H9 (cell line): ENCODE data around the gene FAM25G. TPM values are rescaled to one million over a fixed set of nuclear protein-coding genes. Genes with fewer than 3 reads are reported as not detected.

Experiments used
- DNase-seq: peaks from one replicate; pipeline ENCODE4 v3.0.0-alpha.2; 2017
- H2AFZ ChIP-seq: one replicate; pipeline ENCODE4 v1.6.1; 2013; ENCODE audit warnings: mild to moderate bottlenecking, low read length, control low read depth, moderate library complexity
- H2AK5ac ChIP-seq: 2 replicates; pipeline ENCODE4 v1.6.1; 2013; ENCODE audit warnings: low read length, control low read depth, mixed read lengths; ENCODE audit not compliant: insufficient read length
- H2BK120ac ChIP-seq: one replicate; pipeline ENCODE4 v1.6.1; 2013; ENCODE audit warnings: low read depth, mild to moderate bottlenecking, low read length, control low read depth, inconsistent platforms; ENCODE audit not compliant: poor library complexity, severe bottlenecking
- H2BK12ac ChIP-seq: 2 replicates; pipeline ENCODE4 v1.6.1; 2013; ENCODE audit warnings: low read length, control low read depth, mixed read lengths, low read depth; ENCODE audit not compliant: insufficient read length
- H2BK15ac ChIP-seq: 2 replicates; pipeline ENCODE4 v1.6.1; 2013; ENCODE audit warnings: low read depth, low read length, control low read depth
- H2BK20ac ChIP-seq: one replicate; pipeline ENCODE4 v1.6.1; 2013; ENCODE audit warnings: low read depth, mild to moderate bottlenecking, low read length, control low read depth, inconsistent platforms; ENCODE audit not compliant: poor library complexity, severe bottlenecking
- H2BK5ac ChIP-seq: 2 replicates; pipeline ENCODE4 v1.6.1; 2013; ENCODE audit warnings: low read length, control low read depth, mixed read lengths; ENCODE audit not compliant: insufficient read length
- H3K14ac ChIP-seq: 2 replicates; pipeline ENCODE4 v1.6.1; 2013; ENCODE audit warnings: low read length, control low read depth; ENCODE audit not compliant: insufficient read depth
- H3K18ac ChIP-seq: 2 replicates; pipeline ENCODE4 v1.6.1; 2013; ENCODE audit warnings: low read depth, mild to moderate bottlenecking, mixed read lengths, low read length, control low read depth; ENCODE audit not compliant: insufficient read length
- H3K23ac ChIP-seq: 2 replicates; pipeline ENCODE4 v1.6.1; 2013; ENCODE audit warnings: low read length, control low read depth, mixed read lengths, low read depth; ENCODE audit not compliant: insufficient read length
- H3K23me2 ChIP-seq: 2 replicates; pipeline ENCODE4 v1.6.1; 2013; ENCODE audit warnings: low read depth, mild to moderate bottlenecking, mixed read lengths, low read length, control low read depth; ENCODE audit not compliant: insufficient read length, poor library complexity, severe bottlenecking
- H3K27ac ChIP-seq: 2 replicates; pipeline ENCODE4 v1.5.1; 2013; ENCODE audit warnings: low read length, control low read depth, mixed read lengths, low read depth; ENCODE audit not compliant: insufficient read length
- H3K27me3 ChIP-seq: 2 replicates; pipeline ENCODE4 v1.6.1; 2013; ENCODE audit warnings: low read length, control low read depth, inconsistent platforms; ENCODE audit not compliant: insufficient read depth
- H3K4ac ChIP-seq: 2 replicates; pipeline ENCODE4 v1.6.1; 2013; ENCODE audit warnings: low read depth, mild to moderate bottlenecking, control low read depth, inconsistent platforms, low read length, moderate library complexity
- H3K4me1 ChIP-seq: 2 replicates; pipeline ENCODE4 v1.6.1; 2013; ENCODE audit warnings: low read length, control low read depth, inconsistent platforms; ENCODE audit not compliant: insufficient read depth
- H3K4me2 ChIP-seq: 2 replicates; pipeline ENCODE4 v1.6.1; 2013; ENCODE audit warnings: low read length, control low read depth, mixed read lengths; ENCODE audit not compliant: insufficient read length, insufficient read depth
- H3K56ac ChIP-seq: 2 replicates; pipeline ENCODE4 v1.6.1; 2013; ENCODE audit warnings: low read depth, mild to moderate bottlenecking, mixed read lengths, low read length, control low read depth; ENCODE audit not compliant: insufficient read length
- H3K79me1 ChIP-seq: 2 replicates; pipeline ENCODE4 v1.6.1; 2013; ENCODE audit warnings: low read depth, mild to moderate bottlenecking, moderate library complexity, low read length, control low read depth, inconsistent platforms; ENCODE audit not compliant: insufficient read depth, poor library complexity, severe bottlenecking
- H3K79me2 ChIP-seq: 2 replicates; pipeline ENCODE4 v1.6.1; 2013; ENCODE audit warnings: low read length, control low read depth, inconsistent platforms; ENCODE audit not compliant: insufficient read depth
- H3K9ac ChIP-seq: 2 replicates; pipeline ENCODE4 v1.6.1; 2013; ENCODE audit warnings: low read length, control low read depth, mixed read lengths; ENCODE audit not compliant: insufficient read length; ENCODE audit errors: extremely low read depth
- H3K9me3 ChIP-seq: one replicate; pipeline ENCODE4 v1.6.1; 2013; ENCODE audit warnings: low read depth, low read length, inconsistent platforms; ENCODE audit not compliant: control insufficient read depth
- H3T11ph ChIP-seq: one replicate; pipeline ENCODE4 v1.6.1; 2013; ENCODE audit warnings: mild to moderate bottlenecking, low read length, control low read depth, inconsistent platforms
- H4K20me1 ChIP-seq: one replicate; pipeline ENCODE4 v1.6.1; 2013; ENCODE audit not compliant: control insufficient read depth, insufficient read length, insufficient read depth
- H4K5ac ChIP-seq: 2 replicates; pipeline ENCODE4 v1.6.1; 2013; ENCODE audit warnings: low read depth, mild to moderate bottlenecking, mixed read lengths, low read length, control low read depth; ENCODE audit not compliant: insufficient read length
- H4K8ac ChIP-seq: replicated peaks from 2 replicates; pipeline ENCODE4 v1.6.1; 2013; ENCODE audit warnings: low read length, control low read depth, mixed read lengths, low read depth; ENCODE audit not compliant: insufficient read length
- H4K91ac ChIP-seq: 2 replicates; pipeline ENCODE4 v1.6.1; 2013; ENCODE audit warnings: low read depth, mild to moderate bottlenecking, moderate library complexity, mixed read lengths, low read length, control low read depth; ENCODE audit not compliant: insufficient read length
- H3K27ac Mint-ChIP-seq, 3 experiments: 2 replicates in 2 of 3; 3 replicates in 1 of 3; pipeline ENCODE4 v1.8.0; 2020 to 2021; ENCODE audit warnings: mixed read lengths in 3 of 3, mild to moderate bottlenecking in 1 of 3, moderate library complexity in 1 of 3
- H3K27me3 Mint-ChIP-seq: 2 replicates; pipeline ENCODE4 v1.8.0; 2021; ENCODE audit warnings: low read depth, mild to moderate bottlenecking, moderate library complexity, mixed read lengths
- H3K36me3 Mint-ChIP-seq, 3 experiments: 2 replicates in 2 of 3; 3 replicates in 1 of 3; pipeline ENCODE4 v1.8.0; 2020 to 2021; ENCODE audit warnings: low read depth in 3 of 3, mixed read lengths in 3 of 3; ENCODE audit not compliant: insufficient read depth in 1 of 3
- H3K4me1 Mint-ChIP-seq, 2 experiments: 2 replicates each; pipeline ENCODE4 v1.8.0; 2020; ENCODE audit warnings: mixed read lengths in 2 of 2
- H3K4me3 Mint-ChIP-seq, 2 experiments: 2 replicates in 1 of 2; 3 replicates in 1 of 2; pipeline ENCODE4 v1.8.0; 2020 to 2021; ENCODE audit warnings: mild to moderate bottlenecking in 2 of 2, mixed read lengths in 2 of 2, moderate library complexity in 1 of 2
- H3K9me3 Mint-ChIP-seq, 2 experiments: 2 replicates in 1 of 2; 3 replicates in 1 of 2; pipeline ENCODE4 v1.8.0; 2020; ENCODE audit warnings: mild to moderate bottlenecking in 2 of 2, mixed read lengths in 2 of 2, moderate library complexity in 1 of 2
- WGBS: extraction: QIAGEN DNeasy Blood & Tissue Kit; methylation state at CpG from one replicate; pipeline ENCODE4 v1.1.7; 2013; ENCODE audit warnings: missing lambda C conversion rate, low lambda C conversion rate, mixed read lengths; ENCODE audit not compliant: insufficient read length; ENCODE audit errors: extremely low coverage; 5-methylcytosine and 5-hydroxymethylcytosine counted together
- total RNA-seq: library from RNA; stranded (reverse); gene quantifications from 2 replicates; pipeline ENCODE4 v1.2.1, GENCODE V29; 2021
- TF ChIP-seq, protein P1 (sequence below): fragments of 200-600 bp; sonication (generic); conservative IDR thresholded peaks from 3 replicates; pipeline ENCODE4 v1.8.0; 2021; ENCODE audit warnings: antibody characterized with exemption, mild to moderate bottlenecking

FAM25G gene
- total RNA-seq, 1 experiment from 2014 or later: not detected

DNA sequence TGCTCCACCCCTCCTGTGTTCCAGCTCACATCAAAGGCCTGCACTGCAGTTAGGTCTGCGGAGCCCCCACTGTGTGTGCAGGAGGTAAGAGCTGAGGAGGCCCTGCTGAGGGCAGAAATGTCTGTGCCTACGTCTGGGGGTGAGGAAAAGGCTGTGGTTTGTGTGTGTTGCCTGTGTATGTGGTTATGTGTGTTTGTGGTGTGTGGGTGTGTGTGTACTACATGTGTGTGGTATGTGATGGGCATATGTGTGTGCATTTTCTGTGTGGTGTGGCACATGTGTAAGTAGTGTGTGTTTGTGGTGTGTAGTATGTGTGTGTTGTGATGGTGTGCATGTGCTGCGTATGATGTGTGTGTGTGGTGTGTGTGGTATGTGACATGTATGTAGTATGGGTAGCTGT is 43.8 kb downstream of the FAM25G start:
- Histone ChIP-seq H3K56ac (no peak overlapping the region), H3K23ac (no peak overlapping the region), H3K79me1 (no peaks in the 10 kb centered on the region), H3K4me2 (no peak overlapping the region), H4K20me1 (no peaks in the 10 kb centered on the region), H2BK5ac (no peak overlapping the region), H3K14ac (no peak overlapping the region; the same call in 1 of the 2 replicates), H2BK15ac (no peak overlapping the region), H3K4me1 (no peaks in the 10 kb centered on the region), H2AK5ac (no peak overlapping the region), H4K8ac (no peak overlapping the region), H3K18ac (no peak overlapping the region), H2AFZ (no peak overlapping the region), H2BK12ac (no peak overlapping the region), H4K91ac (no peak overlapping the region), H3K4ac (no peak overlapping the region), H2BK20ac (no peak overlapping the region), H3K23me2 (no peaks in the 10 kb centered on the region), H2BK120ac (no peak overlapping the region), H3K27me3 (no peaks in the 10 kb centered on the region), H3K9me3 (no peaks in the 10 kb centered on the region), H3K27ac (no peak overlapping the region), H3K79me2 (no peaks in the 10 kb centered on the region), H3K9ac (no peak overlapping the region), H4K5ac (no peak overlapping the region), H3T11ph (no peak overlapping the region)
- no CpG with 5 or more reads among the region's 3 CpGs for WGBS
- TF ChIP-seq, protein P1, sequence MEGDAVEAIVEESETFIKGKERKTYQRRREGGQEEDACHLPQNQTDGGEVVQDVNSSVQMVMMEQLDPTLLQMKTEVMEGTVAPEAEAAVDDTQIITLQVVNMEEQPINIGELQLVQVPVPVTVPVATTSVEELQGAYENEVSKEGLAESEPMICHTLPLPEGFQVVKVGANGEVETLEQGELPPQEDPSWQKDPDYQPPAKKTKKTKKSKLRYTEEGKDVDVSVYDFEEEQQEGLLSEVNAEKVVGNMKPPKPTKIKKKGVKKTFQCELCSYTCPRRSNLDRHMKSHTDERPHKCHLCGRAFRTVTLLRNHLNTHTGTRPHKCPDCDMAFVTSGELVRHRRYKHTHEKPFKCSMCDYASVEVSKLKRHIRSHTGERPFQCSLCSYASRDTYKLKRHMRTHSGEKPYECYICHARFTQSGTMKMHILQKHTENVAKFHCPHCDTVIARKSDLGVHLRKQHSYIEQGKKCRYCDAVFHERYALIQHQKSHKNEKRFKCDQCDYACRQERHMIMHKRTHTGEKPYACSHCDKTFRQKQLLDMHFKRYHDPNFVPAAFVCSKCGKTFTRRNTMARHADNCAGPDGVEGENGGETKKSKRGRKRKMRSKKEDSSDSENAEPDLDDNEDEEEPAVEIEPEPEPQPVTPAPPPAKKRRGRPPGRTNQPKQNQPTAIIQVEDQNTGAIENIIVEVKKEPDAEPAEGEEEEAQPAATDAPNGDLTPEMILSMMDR: no peak
- DNase-seq: no peak
- H3K36me3 Mint-ChIP-seq: no peaks in the 10 kb centered on the region; a peak in 2 of 7 replicates
- H3K27me3 Mint-ChIP-seq: peaks cover 3% of the 10 kb centered on the region
- peaks cover 11 to 13% of the 10 kb centered on the region in 2 experiments; a peak in 4 of 5 replicates for H3K9me3 Mint-ChIP-seq
- H3K4me1 Mint-ChIP-seq: peaks cover 5 to 6% of the 10 kb centered on the region in 2 experiments
- no peak overlapping the region for H3K27ac Mint-ChIP-seq
- H3K4me3 Mint-ChIP-seq: no peak overlapping the region
